ENCODE measurements around the gene TAS2R1.

Gene TAS2R1, protein sequence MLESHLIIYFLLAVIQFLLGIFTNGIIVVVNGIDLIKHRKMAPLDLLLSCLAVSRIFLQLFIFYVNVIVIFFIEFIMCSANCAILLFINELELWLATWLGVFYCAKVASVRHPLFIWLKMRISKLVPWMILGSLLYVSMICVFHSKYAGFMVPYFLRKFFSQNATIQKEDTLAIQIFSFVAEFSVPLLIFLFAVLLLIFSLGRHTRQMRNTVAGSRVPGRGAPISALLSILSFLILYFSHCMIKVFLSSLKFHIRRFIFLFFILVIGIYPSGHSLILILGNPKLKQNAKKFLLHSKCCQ
- 0 reads per million in 2 donors for total RNA-seq

- DNase-seq = no peak
Observed at GRCh38 chr5:9630251-9630650, at the start of gene TAS2R1. TAS2R1 (minus strand) TSS chr5:9630351; CDS start chr5:9630032, 319 bp downstream.

GRCh38 chr5:9670371-9670770 is 40.2 kb upstream of the TAS2R1 start:
- DNase-seq = no peak

DNA sequence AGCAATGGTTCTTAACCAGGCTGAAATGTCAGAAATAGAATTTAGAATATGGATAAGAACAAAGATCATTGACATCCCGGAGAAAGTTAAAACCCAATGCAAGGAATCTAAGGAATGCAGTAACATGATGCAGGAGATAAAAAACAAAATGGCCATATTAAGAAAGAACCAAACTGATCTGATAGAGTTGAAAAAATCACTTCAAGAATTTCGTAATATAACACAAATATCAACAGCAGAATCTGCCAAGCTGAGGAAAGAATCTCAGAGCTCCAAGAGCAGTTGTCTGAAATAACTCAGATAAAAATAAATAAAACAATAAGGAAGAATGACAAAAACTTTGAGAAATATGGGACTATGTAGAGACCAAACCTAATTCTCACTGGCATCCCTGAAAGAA is 37.8 kb upstream of the TAS2R1 start:
- no peak for DNase-seq

- no peak for DNase-seq
Observed at GRCh38 chr5:9663891-9664290, 33.7 kb upstream of the TAS2R1 start.

- no peak for DNase-seq
Observed at GRCh38 chr5:9661316-9662015, 31.3 kb upstream of the TAS2R1 start.

GRCh38 chr5:9658706-9659105 is 28.6 kb upstream of the TAS2R1 start:
- DNase-seq = no peak

DNA sequence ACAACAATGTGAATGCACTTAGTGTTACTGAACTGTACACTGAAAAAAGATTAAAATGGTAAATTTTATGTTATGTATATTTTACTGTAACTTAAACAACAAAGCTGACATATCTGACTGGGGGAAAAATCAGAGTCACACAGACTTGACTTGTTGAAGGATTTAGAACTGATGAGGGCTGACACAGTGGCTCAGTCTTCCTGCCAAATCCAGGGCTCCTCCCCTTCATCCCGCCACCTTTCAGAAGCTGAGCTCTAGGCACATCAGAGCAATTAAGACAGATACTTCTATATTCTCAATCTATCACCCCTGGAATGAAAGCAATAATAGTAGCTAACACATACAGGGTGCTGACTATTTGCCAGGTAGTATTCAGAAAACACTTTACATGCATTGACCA is 27.7 kb upstream of the TAS2R1 start:
- no peak for DNase-seq

DNA sequence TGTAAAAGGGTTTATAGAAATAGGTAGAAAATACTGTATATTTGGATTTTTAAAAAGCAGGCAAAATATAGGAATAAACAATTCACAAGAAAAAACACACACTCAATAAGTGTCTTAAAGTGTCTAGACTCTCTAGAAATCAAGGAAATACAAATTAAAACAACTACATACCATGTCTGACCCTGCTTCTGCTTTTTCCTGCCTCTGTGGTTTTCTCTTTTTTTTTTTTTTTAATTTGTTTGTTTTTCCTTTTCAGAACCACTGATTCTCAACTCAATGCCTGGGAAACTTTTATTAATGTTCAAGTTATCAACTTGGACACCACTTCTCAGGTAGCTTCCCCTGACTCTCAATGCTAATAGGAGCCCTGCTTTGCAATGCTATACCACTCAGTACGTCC is 25.5 kb upstream of the TAS2R1 start:
- no peak for DNase-seq

DNA sequence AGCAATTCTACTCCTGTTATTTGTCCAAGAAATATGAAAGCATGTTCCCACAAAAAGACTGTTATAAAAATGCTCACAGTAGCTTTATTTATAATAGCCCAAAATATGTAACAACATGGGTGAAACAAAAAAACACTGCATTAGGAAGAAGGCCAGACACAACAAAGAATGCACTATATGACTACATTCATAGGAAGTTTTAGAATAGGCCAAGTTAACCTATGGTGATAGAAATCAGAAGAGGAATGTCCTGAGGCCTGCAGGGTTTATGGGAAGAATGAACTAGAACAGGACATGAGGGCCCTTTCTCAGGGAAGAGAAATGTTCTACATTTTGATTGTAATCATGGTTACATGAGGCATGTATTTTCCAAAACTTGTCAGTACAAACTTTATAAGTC is 24.7 kb upstream of the TAS2R1 start:
- no peak for DNase-seq

- no peak for DNase-seq
Observed at GRCh38 chr5:9653811-9654210, 23.7 kb upstream of the TAS2R1 start.

- no peak for DNase-seq
Observed at GRCh38 chr5:9653061-9653460, 22.9 kb upstream of the TAS2R1 start.

- DNase-seq = no peak
Observed at GRCh38 chr5:9652295-9652694, 22.1 kb upstream of the TAS2R1 start.

DNA sequence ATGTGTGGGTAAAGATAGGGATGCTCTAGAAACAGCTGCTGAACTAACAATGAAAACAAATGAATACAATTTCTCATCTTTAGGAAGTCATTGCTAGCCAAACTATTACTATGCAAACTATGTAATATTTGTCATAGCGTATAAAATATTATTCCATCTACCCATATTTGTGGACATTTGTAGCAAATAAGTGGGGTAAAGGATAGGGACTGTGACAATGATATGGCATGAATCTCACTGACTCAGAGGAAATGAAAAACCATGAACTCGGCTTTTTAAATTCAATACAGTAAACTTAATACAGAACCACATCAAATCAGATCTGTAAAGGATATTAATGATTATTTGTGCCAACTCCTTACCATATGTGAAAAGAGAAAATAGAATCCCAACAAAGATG is 16.7 kb upstream of the TAS2R1 start:
- no peak for DNase-seq

DNA sequence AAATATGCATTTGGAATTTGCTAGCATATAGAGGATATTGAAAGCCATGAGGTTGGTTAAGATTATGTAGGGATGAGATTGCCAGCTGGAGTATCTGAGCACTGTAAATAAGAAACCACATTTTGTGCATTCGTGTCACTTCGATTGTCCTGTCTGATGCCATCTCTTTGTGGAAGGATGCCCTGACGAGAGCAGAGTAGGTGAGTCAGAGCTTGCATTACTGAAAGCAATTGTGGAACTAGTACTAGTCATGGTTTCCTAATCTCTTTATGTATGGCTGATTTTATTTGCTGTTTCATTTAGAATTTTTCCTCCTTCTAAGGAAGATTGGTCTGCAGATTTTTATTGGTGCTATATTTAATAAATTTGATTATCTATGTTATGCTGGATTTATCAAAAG is 14.5 kb upstream of the TAS2R1 start:
- no peak for DNase-seq

DNA sequence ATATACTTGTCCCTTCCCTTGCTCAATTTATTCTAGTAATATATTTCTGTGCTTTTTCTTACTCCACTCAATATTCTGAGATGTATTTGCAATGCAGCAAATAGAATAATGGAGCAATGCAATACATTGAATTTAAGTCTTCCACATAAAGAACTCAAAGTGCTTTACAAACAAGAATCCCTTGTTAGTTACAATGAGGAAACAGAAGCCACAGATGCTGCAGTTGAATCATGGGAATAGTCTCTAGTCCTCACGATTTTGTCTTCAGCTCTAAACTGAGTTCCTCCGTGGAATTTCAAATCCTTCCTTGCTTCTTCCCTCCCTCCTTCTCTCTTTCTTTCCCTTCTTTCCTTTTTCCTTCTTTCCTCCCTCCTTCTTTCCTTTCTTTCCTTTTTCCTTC is 12.5 kb upstream of the TAS2R1 start:
- DNase-seq = no peak

GRCh38 chr5:9641806-9642355 is 11.7 kb upstream of the TAS2R1 start:
- DNase-seq = no peak

- no peak for DNase-seq
Observed at GRCh38 chr5:9632495-9632894, 2.3 kb upstream of the TAS2R1 start.

DNA sequence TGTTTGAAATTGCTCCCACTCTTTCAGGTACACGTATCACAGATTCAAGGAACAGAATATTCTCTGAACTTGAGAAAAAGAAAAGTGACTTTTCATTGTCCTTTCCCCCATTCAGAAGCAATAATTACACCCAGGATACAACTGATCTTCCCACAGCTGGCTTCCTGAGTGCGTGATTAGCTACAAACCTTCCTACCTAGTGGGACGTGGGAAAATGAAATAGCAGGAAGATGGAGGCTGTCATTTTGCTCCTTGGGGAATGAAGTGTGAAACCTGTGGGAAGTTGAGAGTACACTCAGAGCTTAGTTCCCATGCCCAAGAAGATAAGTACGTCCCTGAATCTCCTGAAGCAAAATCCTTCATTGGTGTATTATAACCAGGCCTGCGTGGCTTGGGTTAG is 2.6 kb downstream of the TAS2R1 start:
- no peak for DNase-seq

DNA sequence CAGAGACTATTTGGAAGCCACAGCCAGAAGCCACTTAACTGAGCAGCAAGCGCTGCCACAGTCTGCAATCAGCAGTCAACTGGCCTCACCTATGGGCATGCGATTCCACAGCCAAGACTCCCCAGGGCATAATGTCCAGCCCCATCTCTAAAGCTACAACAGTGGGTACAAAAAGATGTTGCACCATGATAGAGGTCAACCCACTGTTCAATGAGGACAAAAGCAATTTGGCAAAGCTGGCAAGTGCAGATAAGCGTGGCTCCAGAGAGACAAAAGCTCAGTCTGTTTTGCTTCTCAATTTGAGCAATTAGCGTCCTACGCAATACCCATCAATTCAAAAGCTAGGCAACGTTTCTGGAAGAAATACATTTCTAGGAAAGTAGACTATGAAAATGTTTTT is 3.2 kb downstream of the TAS2R1 start:
- no peak for DNase-seq

DNA sequence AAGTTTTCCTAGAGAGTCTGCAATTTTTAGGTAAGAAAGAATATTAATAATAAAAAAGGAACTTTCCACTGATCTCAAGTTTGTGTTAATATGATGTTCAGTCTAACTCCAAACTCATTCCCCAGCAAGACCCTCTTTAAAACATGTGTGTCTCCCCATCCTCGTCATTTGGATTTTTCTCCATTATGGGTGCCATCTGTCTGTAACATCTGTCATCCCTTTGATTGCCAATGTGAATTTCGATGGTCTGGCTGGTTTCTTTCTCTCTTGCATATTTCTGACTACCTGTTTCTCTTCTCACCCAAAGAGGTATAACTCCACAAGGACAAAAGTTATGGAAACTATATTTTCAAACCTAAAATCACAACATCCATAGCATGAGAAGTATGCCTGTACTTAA is 4.4 kb downstream of the TAS2R1 start:
- no peak for DNase-seq

DNA sequence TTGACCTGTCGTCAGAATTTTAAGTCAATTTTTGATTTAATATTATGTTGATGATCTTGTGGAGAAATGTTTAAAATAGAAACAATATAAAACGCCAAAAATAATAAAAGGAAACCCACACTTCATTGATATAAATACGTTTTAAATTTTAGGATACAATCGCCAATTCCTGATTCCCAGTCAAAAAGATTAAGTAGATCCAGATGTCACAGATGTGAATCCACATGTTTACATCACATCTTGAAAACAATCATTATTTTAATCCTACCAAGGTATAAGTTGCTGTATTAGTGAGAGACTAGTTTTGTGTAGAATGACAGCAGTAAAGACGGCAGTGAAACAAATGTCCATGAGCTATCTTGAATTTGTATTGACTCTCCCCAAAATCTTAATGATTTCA is 4.9 kb downstream of the TAS2R1 start:
- no peak for DNase-seq

- DNase-seq = no peak
Observed at GRCh38 chr5:9624196-9624947, 5.8 kb downstream of the TAS2R1 start.

DNA sequence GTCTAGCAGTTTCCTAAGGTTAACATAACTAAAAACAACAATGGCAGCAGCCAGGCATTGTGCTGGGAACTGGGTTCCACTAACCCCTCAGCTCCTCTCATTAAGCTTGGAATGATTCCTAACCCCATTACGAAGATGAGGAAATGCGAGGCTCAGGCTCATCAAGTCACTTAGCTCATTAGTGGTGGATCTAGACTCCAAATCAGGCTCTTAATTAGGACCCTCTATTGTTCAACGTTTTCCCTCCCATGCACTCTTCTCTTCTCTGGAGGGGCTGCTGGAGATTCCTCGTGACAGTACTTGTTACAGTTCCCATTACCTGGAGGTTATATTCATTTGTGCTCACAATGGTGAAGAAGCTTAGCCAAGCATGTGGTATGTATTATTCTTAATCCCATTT is 6.5 kb downstream of the TAS2R1 start:
- no peak for DNase-seq

DNA sequence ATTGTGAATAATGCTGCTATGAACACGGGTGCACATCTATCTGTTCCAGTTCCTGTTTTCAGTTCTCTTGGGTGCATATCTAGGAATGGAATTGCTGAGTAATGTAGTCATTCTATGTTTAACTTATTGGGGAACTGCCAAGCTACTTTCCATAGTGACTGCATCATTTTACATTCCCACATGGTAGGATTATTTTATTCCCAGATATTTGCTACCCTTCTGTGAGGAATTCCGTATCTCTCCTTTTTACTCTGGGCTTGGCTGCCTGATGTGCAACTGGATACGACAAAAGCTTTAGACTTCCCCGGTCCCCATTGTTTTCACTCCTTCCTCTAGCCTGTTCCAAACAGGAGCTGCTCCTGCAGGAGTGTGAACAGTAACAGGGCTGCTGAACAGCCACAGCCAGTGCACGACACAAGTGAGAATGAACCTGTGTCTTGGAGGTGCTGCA is 7.2 kb downstream of the TAS2R1 start:
- DNase-seq = no peak
